Psoas muscle (tissue), 8 donors: ENCODE results near the gene MID1. TPM values are rescaled to one million over a fixed set of nuclear protein-coding genes. Genes with fewer than 3 reads are reported as not detected.

ENCODE experiments used
- ATAC-seq, 4 donors: fragments of 200-7000 bp; cut with Tn5 transposase; one replicate each; pipeline ENCODE4 v1.9.1; 2020; ENCODE audit warnings: moderate library complexity in 3 of 4, mild to moderate bottlenecking in 2 of 4
- DNase-seq, 2 donors: peaks; one replicate each; pipeline ENCODE4 v3.0.0-alpha.2; 2020
- H3K27ac ChIP-seq: fragments of 200-600 bp; one replicate; pipeline ENCODE4 v1.8.0; 2022
- H3K27me3 ChIP-seq, 3 donors: fragments of 200-600 bp in 1 of 3; one replicate each; pipeline versions ENCODE4 v1.6.1 to v1.8.0; 2013 to 2022; ENCODE audit warnings: low read length in 2 of 3, mild to moderate bottlenecking in 2 of 3, moderate library complexity in 1 of 3; ENCODE audit not compliant: insufficient read depth in 3 of 3
- H3K36me3 ChIP-seq, 2 donors: fragments of 200-600 bp in 1 of 2; one replicate each; pipeline versions ENCODE4 v1.6.1 to v1.8.0; 2013 to 2022; ENCODE audit warnings: low read depth in 1 of 2, mild to moderate bottlenecking in 1 of 2, moderate library complexity in 1 of 2; ENCODE audit not compliant: insufficient read depth in 1 of 2
- H3K4me1 ChIP-seq: fragments of 200-600 bp; one replicate; pipeline ENCODE4 v1.8.0; 2022
- H3K4me3 ChIP-seq: fragments of 200-600 bp; one replicate; pipeline ENCODE4 v1.8.0; 2022; ENCODE audit warnings: mild to moderate bottlenecking
- H3K9me3 ChIP-seq: fragments of 200-600 bp; one replicate; pipeline ENCODE4 v1.8.0; 2022
- WGBS, 3 donors: extraction: QIAGEN DNeasy Blood & Tissue Kit; methylation state at CpG; one replicate each; pipeline versions ENCODE4 v1.1.6 to v1.1.7; 2013; 5-methylcytosine and 5-hydroxymethylcytosine counted together
- intact Hi-C, 2 donors: fragments of 100-400 bp; cut with DNase I; formaldehyde crosslinking; loops; one replicate each; pipeline versions ENCODE4 v1.11.0 to v1.14.2; 2022
- polyA plus RNA-seq, 3 donors: library from polyadenylated mRNA; stranded (reverse); fragments of 200-250 nt; gene quantifications; one replicate each; pipeline ENCODE4 v1.2.3, GENCODE V29; 2013
- total RNA-seq, 4 donors: library from RNA; stranded (reverse); fragmentation: NEBNext Ultra II Directional in 2 of 4; extraction: Animal tissue kit (Norgen Biotek cat#: 25700) in 2 of 4; gene quantifications; one replicate each; pipeline versions ENCODE4 v1.2.1 to v1.2.4, GENCODE V29; 2021 to 2023
- TF ChIP-seq, protein P1 (sequence below): fragments of 200-600 bp; IDR thresholded peaks from one replicate; pipeline ENCODE4 v1.8.0; 2022; ENCODE audit warnings: antibody characterized with exemption
- donor health status: healthy with polysubstance abuse.
- donor health status: DM: no; HTN: no; CAD: no; lungs with moderate emphysema.
- donor health status: Bipolar disorder and iron deficiency.
- donor health status: healthy.
- donor health status: DM: yes; HTN: yes; CAD: no.
- donor health status: DM: no; HTN: no; CAD: no.
- donor health status: DM: no; HTN: no; CAD: no.
- donor health status: DM: yes; HTN: yes; CAD: no.

Gene MID1
- total and polyA plus RNA-seq, 7 donors, result 0.28 to 1.6 (median 0.90) TPM

DNA sequence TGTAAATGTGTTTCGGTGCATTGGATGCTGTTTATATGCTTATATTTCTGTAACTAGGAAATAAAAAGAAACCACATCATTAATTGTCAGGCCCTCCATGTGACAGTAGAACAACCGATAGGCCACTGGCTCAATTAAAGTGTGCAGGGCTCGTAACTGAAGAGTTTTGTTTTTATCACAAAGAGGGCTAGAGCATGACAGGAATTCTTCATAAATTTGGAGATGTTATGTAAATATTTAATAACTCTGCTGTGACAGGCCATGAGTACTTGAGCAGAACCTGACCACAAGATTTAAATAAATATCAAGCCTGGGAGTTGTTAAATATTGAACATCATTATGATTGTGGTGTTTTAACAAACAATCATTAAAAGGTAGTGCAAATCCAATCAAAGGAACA is 55.9 kb downstream of the MID1 start:
- 82 to 92% (median 86%) methylated on average over 3 of the region's 3 CpGs for WGBS, 3 donors
- TF ChIP-seq, protein P1, sequence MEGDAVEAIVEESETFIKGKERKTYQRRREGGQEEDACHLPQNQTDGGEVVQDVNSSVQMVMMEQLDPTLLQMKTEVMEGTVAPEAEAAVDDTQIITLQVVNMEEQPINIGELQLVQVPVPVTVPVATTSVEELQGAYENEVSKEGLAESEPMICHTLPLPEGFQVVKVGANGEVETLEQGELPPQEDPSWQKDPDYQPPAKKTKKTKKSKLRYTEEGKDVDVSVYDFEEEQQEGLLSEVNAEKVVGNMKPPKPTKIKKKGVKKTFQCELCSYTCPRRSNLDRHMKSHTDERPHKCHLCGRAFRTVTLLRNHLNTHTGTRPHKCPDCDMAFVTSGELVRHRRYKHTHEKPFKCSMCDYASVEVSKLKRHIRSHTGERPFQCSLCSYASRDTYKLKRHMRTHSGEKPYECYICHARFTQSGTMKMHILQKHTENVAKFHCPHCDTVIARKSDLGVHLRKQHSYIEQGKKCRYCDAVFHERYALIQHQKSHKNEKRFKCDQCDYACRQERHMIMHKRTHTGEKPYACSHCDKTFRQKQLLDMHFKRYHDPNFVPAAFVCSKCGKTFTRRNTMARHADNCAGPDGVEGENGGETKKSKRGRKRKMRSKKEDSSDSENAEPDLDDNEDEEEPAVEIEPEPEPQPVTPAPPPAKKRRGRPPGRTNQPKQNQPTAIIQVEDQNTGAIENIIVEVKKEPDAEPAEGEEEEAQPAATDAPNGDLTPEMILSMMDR, result no peak
- intact Hi-C loops, result no loop called here
- DNase-seq (no peak), ATAC-seq (no peak)
- H3K27ac ChIP-seq, result no peak overlapping the region
- no peaks in the 10 kb centered on the region for H3K27me3 ChIP-seq
- H3K4me1 ChIP-seq, result no peaks in the 10 kb centered on the region
- no peaks in the 10 kb centered on the region for H3K36me3 ChIP-seq
- no peak overlapping the region for H3K4me3 ChIP-seq
- H3K9me3 ChIP-seq, result no peaks in the 10 kb centered on the region

DNA sequence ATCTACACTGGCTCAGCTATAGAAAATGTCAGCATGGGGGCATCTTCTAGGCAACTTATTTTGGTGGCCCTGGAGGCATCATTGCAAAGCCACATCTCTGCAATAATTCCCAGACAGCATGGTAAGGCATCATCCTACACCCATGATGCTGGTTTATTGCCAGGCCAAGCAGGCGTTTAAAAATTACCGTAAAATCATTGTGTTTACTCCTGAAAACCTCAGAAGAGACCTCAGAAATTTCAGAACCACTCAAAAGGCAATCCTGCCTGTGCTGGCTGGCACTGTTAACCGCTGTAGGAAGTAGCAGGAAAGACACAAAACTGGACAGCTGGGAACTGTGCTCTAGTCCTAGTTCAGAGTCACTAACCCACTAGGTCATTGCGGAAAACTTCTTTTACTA is 63.2 kb downstream of the MID1 start:
- 58 to 82% (median 63%) methylated on average over 4 of the region's 4 CpGs for WGBS, 3 donors

DNA sequence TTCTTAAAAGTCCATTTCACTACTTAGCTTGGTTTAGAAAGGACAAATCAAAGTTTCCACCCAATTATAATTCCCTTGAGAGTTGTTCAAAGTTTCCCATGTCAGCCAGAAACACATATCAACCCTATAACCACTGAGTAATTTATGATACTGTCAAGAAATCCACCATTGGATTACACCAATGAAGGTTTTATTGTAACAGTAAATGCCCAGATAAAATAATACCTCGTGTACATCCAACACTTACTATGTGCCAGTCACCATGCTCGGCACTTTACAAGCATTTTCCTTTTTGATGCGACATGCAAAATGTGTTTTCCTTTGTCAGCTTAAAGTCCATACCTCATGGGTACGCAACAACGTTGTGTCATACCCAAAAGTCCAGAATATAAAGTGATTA is 64.0 kb downstream of the MID1 start:
- Histone ChIP-seq H3K27ac (no peak overlapping the region), H3K4me1 (no peaks in the 10 kb centered on the region), H3K4me3 (no peak overlapping the region), H3K9me3 (no peaks in the 10 kb centered on the region), H3K27me3 (no peaks in the 10 kb centered on the region), H3K36me3 (no peaks in the 10 kb centered on the region)
- ATAC-seq (no peak), DNase-seq (no peak)
- intact Hi-C loops, result no loop called here
- TF ChIP-seq, protein P1, result no peak
- 79 to 92% (median 87%) methylated on average over 5 of the region's 5 CpGs for WGBS, 3 donors

More for the DNA sequence above, 63.2 kb downstream of the MID1 start:
- TF ChIP-seq, protein P1, result no peak
- DNase-seq (no peak), ATAC-seq (no peak)
- Histone ChIP-seq H3K4me3 (no peak overlapping the region), H3K4me1 (no peaks in the 10 kb centered on the region), H3K27ac (no peak overlapping the region), H3K27me3 (no peaks in the 10 kb centered on the region), H3K36me3 (no peaks in the 10 kb centered on the region), H3K9me3 (no peaks in the 10 kb centered on the region)
- intact Hi-C loops, result no loop called here

DNA sequence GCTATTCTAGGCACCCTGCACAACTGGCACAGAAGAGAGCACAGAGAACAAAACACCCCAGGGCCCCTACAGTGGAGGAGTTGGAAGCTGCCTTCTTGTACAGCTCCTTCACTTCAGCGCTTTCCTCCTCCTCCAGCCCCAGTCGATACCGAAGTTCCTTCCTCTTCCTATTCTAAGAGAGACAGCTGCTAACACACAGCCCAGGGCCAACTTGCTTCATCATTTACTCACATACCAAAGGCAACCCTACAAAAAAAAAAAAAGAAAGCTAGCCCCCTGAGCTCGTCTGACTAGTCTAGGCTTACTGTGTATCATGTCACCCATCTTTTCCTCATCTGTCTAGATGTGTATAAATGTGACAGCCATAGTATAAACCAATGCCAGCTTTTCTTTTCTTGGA is 64.5 kb downstream of the MID1 start:
- intact Hi-C loops, result no loop called here
- Histone ChIP-seq H3K9me3 (no peaks in the 10 kb centered on the region), H3K36me3 (no peaks in the 10 kb centered on the region), H3K27me3 (no peaks in the 10 kb centered on the region), H3K27ac (no peak overlapping the region), H3K4me3 (no peak overlapping the region), H3K4me1 (no peaks in the 10 kb centered on the region)
- 43 to 67% (median 48%) methylated on average over 4 of the region's 4 CpGs for WGBS, 3 donors
- DNase-seq (no peak), ATAC-seq (no peak)
- TF ChIP-seq, protein P1, result no peak

DNA sequence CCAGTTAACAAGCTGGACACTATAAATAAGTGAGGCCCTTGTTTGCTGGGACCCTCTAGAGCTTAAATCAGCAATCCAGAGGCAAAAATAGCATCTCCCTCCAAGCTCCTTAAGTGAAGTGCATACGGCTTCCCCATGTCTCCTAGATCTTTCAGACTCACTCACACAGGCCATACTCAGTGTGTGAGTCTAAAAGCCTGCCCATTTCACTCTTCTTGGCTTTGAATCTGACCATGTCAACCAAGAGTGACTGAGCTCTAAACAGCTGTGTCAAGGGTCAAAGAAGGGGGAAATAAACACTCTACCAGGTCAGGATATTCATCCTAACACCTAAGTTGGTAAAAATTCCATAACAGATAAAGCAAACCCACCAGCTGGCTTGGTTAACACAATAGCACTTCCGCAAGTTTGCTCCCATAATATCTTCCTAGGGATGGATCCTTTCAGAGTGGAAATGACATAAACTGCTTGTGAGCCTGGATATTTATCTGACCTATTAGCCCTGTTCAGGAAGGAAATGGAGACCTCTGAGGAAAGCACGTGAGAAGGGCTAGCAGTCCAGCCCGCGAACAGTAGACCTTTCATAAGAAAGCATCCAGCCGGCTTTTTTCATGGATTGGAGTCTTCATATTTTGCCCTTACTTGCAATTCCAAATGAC is 65.6 kb downstream of the MID1 start:
- no peak for ATAC-seq

More for the DNA sequence above, 65.6 kb downstream of the MID1 start:
- H3K4me1 ChIP-seq, result no peaks in the 10 kb centered on the region
- TF ChIP-seq, protein P1, result no peak
- H3K36me3 ChIP-seq, result no peaks in the 10 kb centered on the region
- H3K9me3 ChIP-seq, result no peaks in the 10 kb centered on the region
- intact Hi-C loops, result no loop called here
- no peak for DNase-seq
- H3K4me3 ChIP-seq, result no peak overlapping the region
- no peaks in the 10 kb centered on the region for H3K27me3 ChIP-seq
- WGBS, 3 donors, result 62 to 72% (median 64%) methylated on average over 5 to 6 of the region's 6 CpGs
- no peak overlapping the region for H3K27ac ChIP-seq
